HCT116 (cell line): Measurements from ENCODE around the gene CCDC9. TPM values are rescaled to one million over a fixed set of nuclear protein-coding genes. Genes with fewer than 3 reads are reported as not detected.

Experiments
- ATAC-seq: fragments of 200-7000 bp; cut with Tn5 transposase; 2 replicates; pipeline ENCODE4 v1.9.1; 2020; ENCODE audit warnings: mild to moderate bottlenecking, moderate library complexity
- BruUV-seq: library from RNA; stranded (reverse); fragments of 400-500 nt; replicated peaks from 2 replicates; lab custom pipeline; 2021; lab: Mats Ljungman, UMichigan
- CTCF ChIA-PET: fragments of 300-600 bp; sonication (Branson Sonifier 250); formaldehyde crosslinking; loops from one replicate; lab custom pipeline; 2021; ENCODE audit warnings: antibody characterized with exemption; lab: Charles Lee
- POLR2A ChIA-PET: fragments of 300-600, 350-600 bp; sonication (Branson Sonifier 250); formaldehyde crosslinking; loops from one replicate; lab custom pipeline; 2021; ENCODE audit warnings: antibody characterized with exemption; lab: Charles Lee
- RAD21 ChIA-PET, 2 experiments: fragments of 300-600 bp; sonication (Branson Sonifier 250); formaldehyde crosslinking; loops; one replicate each; lab custom pipeline; 2023; ENCODE audit warnings: low total read pairs in 2 of 2; ENCODE audit not compliant: uncharacterized antibody in 2 of 2, unreplicated experiment in 2 of 2, low non-redundant PET in 1 of 2; lab: Charles Lee
- DNase-seq: peaks from one replicate; pipeline ENCODE4 v3.0.0-alpha.2; 2010; ENCODE audit warnings: low read depth, low spot score
- H2AFZ ChIP-seq: fragments of 200-600 bp; shearing (Covaris generic), sonication (generic); 2 replicates; pipeline ENCODE4 v1.6.1; 2017; ENCODE audit warnings: low read depth, mixed run types, mixed read lengths, antibody characterized with exemption, low read length; ENCODE audit not compliant: poor library complexity, severe bottlenecking
- H3K27ac ChIP-seq: 2 replicates; pipeline ENCODE4 v1.5.1; 2012; ENCODE audit warnings: low read depth, low read length
- H3K27me3 ChIP-seq: fragments of 200-600 bp; sonication (generic); 2 replicates; pipeline ENCODE4 v1.6.1; 2016; ENCODE audit warnings: mixed run types, low read length, mixed read lengths; ENCODE audit not compliant: insufficient read depth
- H3K36me3 ChIP-seq, 2 experiments: fragments of 200-500 bp in 1 of 2; fragments of 200-600 bp in 1 of 2; sonication (Bioruptor generic) in 1 of 2; sonication (generic) in 1 of 2; 2 replicates each; pipeline versions ENCODE4 v1.5.1 to v1.6.1; 2014 to 2016; ENCODE audit warnings: low read length in 2 of 2, inconsistent platforms in 1 of 2, mixed read lengths in 1 of 2, mixed run types in 1 of 2; ENCODE audit not compliant: insufficient read depth in 2 of 2, control insufficient read depth in 1 of 2
- H3K4me1 ChIP-seq, 2 experiments: fragments of 200-600 bp in 1 of 2; sonication (generic) in 1 of 2; 2 replicates each; pipeline versions ENCODE4 v1.5.1 to v1.6.1; 2012 to 2017; ENCODE audit warnings: low read length in 2 of 2, inconsistent platforms in 1 of 2, mild to moderate bottlenecking in 1 of 2, mixed read lengths in 1 of 2, mixed run types in 1 of 2, moderate library complexity in 1 of 2; ENCODE audit not compliant: insufficient read depth in 2 of 2, control insufficient read depth in 1 of 2
- H3K4me2 ChIP-seq: fragments of 200-600 bp; sonication (generic); 2 replicates; pipeline ENCODE4 v1.6.1; 2017; ENCODE audit warnings: mixed run types, low read length, mixed read lengths
- H3K4me3 ChIP-seq, 2 experiments: fragments of 200-600 bp in 1 of 2; sonication (generic) in 1 of 2; replicated peaks in 1 of 2; 2 replicates each; pipeline ENCODE4 v1.5.1; 2011 to 2016; ENCODE audit warnings: low read length in 2 of 2, control low read depth in 1 of 2, low read depth in 1 of 2, mild to moderate bottlenecking in 1 of 2, mixed read lengths in 1 of 2, mixed run types in 1 of 2
- H3K79me2 ChIP-seq: fragments of 200-600 bp; sonication (generic); 2 replicates; pipeline ENCODE4 v1.6.1; 2017; ENCODE audit warnings: mild to moderate bottlenecking, mixed run types, low read length, moderate library complexity, mixed read lengths; ENCODE audit not compliant: insufficient read depth
- H3K9ac ChIP-seq: fragments of 200-600 bp; sonication (generic); 2 replicates; pipeline ENCODE4 v1.6.1; 2016; ENCODE audit warnings: low read length, mixed read lengths
- H3K9me2 ChIP-seq: fragments of 200-600 bp; sonication (generic), shearing (Covaris generic); 2 replicates; pipeline ENCODE4 v1.6.1; 2017; ENCODE audit warnings: mixed run types, mild to moderate bottlenecking, moderate library complexity; ENCODE audit not compliant: insufficient read depth
- H3K9me3 ChIP-seq, 2 experiments: fragments of 200-500 bp in 1 of 2; fragments of 200-600 bp in 1 of 2; sonication (Bioruptor generic) in 1 of 2; sonication (generic) in 1 of 2; 2 replicates each; pipeline ENCODE4 v1.6.1; 2014 to 2017; ENCODE audit warnings: low read length in 2 of 2, mixed read lengths in 2 of 2, inconsistent platforms in 1 of 2, low read depth in 1 of 2, mild to moderate bottlenecking in 1 of 2, mixed run types in 1 of 2, moderate library complexity in 1 of 2; ENCODE audit not compliant: control insufficient read depth in 1 of 2, insufficient read depth in 1 of 2
- H4K20me1 ChIP-seq: fragments of 200-600 bp; sonication (generic), shearing (Covaris generic); 2 replicates; pipeline ENCODE4 v1.6.1; 2017; ENCODE audit warnings: mixed run types, mild to moderate bottlenecking, moderate library complexity; ENCODE audit not compliant: insufficient read depth
- CBX3 ChIP-seq: IDR thresholded peaks from 2 replicates; pipeline ENCODE4 v1.6.1; 2012; ENCODE audit warnings: low read depth
- CEBPB ChIP-seq: IDR thresholded peaks from 2 replicates; pipeline ENCODE4 v1.6.1; 2012; ENCODE audit warnings: low read depth
- EZH2phosphoT487 ChIP-seq: fragments of 200-600 bp; IDR thresholded peaks from 2 replicates; pipeline ENCODE4 v1.6.1; 2018; ENCODE audit warnings: antibody characterized with exemption, borderline replicate concordance
- FOSL1 ChIP-seq: IDR thresholded peaks from 2 replicates; pipeline ENCODE4 v1.6.1; 2012; ENCODE audit warnings: low read depth
- POLR2A ChIP-seq: IDR thresholded peaks from 2 replicates; pipeline ENCODE4 v1.7.0; 2011; ENCODE audit warnings: borderline replicate concordance; ENCODE audit not compliant: insufficient read depth, insufficient read length; ENCODE audit errors: extremely low read depth
- POLR2AphosphoS5 ChIP-seq: IDR thresholded peaks from 2 replicates; pipeline ENCODE4 v1.6.1; 2011; ENCODE audit warnings: mild to moderate bottlenecking, low read depth, low read length, moderate library complexity
- SIN3A ChIP-seq: IDR thresholded peaks from 2 replicates; pipeline ENCODE4 v1.6.1; 2012; ENCODE audit warnings: low read depth
- SP1 ChIP-seq: IDR thresholded peaks from 2 replicates; pipeline ENCODE4 v1.6.1; 2012; ENCODE audit warnings: low read depth
- ZFX ChIP-seq: fragments of 450-650 bp; IDR thresholded peaks from 2 replicates; pipeline ENCODE4 v1.6.1; 2017
- ZNF274 ChIP-seq: fragments of 200-500 bp; sonication (Bioruptor generic); IDR thresholded peaks from 2 replicates; pipeline ENCODE4 v1.6.1; 2014; ENCODE audit warnings: mild to moderate bottlenecking, low read depth, low read length, inconsistent platforms
- intact Hi-C: fragments of 100-400 bp; cut with micrococcal nuclease; formaldehyde crosslinking; loops from 2 replicates; pipeline ENCODE4 v1.10.0; 2022
- total RNA-seq: library from RNA; stranded (reverse); gene quantifications from one replicate; pipeline ENCODE4 v1.2.1, GENCODE V29; 2021; ENCODE audit not compliant: unreplicated experiment
- TF ChIP-seq, protein P1 (sequence below), 3 experiments: fragments of 200-600 bp in 1 of 3; sonication (generic) in 1 of 3; IDR thresholded peaks in 2 of 3; conservative IDR thresholded peaks in 1 of 3; 2 replicates each; pipeline ENCODE4 v1.5.1; 2012 to 2017; ENCODE audit warnings: low read depth in 2 of 3, low read length in 2 of 3, antibody characterized with exemption in 1 of 3, borderline replicate concordance in 1 of 3, control low read depth in 1 of 3, mild to moderate bottlenecking in 1 of 3, mixed read lengths in 1 of 3, mixed run types in 1 of 3, moderate library complexity in 1 of 3; ENCODE audit not compliant: insufficient read depth in 1 of 3
- TF ChIP-seq, protein P2 (sequence below): IDR thresholded peaks from 2 replicates; pipeline ENCODE4 v1.6.1; 2012

The CCDC9 gene
- total RNA-seq, 1 experiment from 2014 or later: 40.6 TPM

GRCh38 chr19:47240996-47241918, 15.1 kb upstream of the CCDC9 start (continued):
- TF ChIP-seq, protein P1, sequence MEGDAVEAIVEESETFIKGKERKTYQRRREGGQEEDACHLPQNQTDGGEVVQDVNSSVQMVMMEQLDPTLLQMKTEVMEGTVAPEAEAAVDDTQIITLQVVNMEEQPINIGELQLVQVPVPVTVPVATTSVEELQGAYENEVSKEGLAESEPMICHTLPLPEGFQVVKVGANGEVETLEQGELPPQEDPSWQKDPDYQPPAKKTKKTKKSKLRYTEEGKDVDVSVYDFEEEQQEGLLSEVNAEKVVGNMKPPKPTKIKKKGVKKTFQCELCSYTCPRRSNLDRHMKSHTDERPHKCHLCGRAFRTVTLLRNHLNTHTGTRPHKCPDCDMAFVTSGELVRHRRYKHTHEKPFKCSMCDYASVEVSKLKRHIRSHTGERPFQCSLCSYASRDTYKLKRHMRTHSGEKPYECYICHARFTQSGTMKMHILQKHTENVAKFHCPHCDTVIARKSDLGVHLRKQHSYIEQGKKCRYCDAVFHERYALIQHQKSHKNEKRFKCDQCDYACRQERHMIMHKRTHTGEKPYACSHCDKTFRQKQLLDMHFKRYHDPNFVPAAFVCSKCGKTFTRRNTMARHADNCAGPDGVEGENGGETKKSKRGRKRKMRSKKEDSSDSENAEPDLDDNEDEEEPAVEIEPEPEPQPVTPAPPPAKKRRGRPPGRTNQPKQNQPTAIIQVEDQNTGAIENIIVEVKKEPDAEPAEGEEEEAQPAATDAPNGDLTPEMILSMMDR (IDR thresholded peaks at IDR 0.05 in 2 of 3, conservative IDR thresholded peaks at IDR 0.05 in 1 of 3; ENCODE audit: borderline replicate concordance in 1 of 3, insufficient read depth in 1 of 3, low read depth in 2 of 3, low read length in 2 of 3): no peak
- TF ChIP-seq, all 23 proteins: peak for 7

DNA sequence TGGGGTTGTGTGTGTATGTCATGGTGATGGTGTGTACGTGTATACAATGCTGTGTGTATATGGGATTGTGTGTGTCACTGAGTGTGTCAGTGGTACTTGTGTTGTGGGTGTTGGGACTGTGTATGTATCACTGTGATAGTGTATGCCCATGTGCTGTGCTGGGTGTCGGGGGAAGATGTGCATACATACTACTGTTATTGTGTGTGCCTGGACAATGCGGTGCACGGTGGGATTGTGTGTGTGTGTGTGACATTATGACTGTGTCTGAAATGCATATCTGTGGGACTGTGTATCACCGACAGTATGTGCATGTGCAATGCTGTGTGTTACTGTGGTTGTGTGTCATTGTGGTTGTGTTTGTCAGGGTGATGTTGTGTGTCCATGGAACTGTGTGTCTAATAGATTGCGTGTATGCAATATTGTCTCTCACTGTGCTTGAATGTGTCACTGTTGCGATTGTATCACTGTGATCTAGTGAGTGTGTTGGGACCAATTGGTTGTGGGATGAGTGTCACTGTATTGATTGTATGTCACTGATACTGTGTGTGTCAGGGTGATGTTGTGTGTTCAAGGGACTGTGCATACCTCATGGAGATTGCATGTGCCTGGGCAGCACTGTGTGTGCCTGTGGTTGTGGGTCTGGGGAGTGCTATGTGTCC, 14.3 kb upstream of the CCDC9 start:
- BruUV-seq: no TSS peak
- H3K27ac ChIP-seq: peak overlapping the region; percentile 42; the same call in 1 of the 2 replicates
- no peaks in the 10 kb centered on the region for H3K9me2 ChIP-seq
- peaks cover 28 to 44% of the 10 kb centered on the region in 2 experiments for H3K4me1 ChIP-seq
- CTCF ChIA-PET: no interaction called here
- H3K9me3 ChIP-seq: no peaks in the 10 kb centered on the region
- peak overlapping the region; percentile 43; the same call in 1 of the 2 replicates for H3K9ac ChIP-seq
- H3K79me2 ChIP-seq: no peaks in the 10 kb centered on the region
- TF ChIP-seq CEBPB (no peak), FOSL1 (no peak), POLR2AphosphoS5 (peak; percentile 56; the same call in 1 of the 2 replicates), ZNF274 (no peak), CBX3 (0 out of 2 replicates have a peak, but pooled peaks have one; percentile 4), POLR2A (no peak), ZFX (no peak), EZH2phosphoT487 (no peak), SIN3A (no peak), SP1 (no peak)
- TF ChIP-seq, protein P1 (IDR thresholded peaks at IDR 0.05 in 2 of 3, conservative IDR thresholded peaks at IDR 0.05 in 1 of 3; ENCODE audit: borderline replicate concordance in 1 of 3, insufficient read depth in 1 of 3, low read depth in 2 of 3, low read length in 2 of 3): no peak
- TF ChIP-seq, protein P2, sequence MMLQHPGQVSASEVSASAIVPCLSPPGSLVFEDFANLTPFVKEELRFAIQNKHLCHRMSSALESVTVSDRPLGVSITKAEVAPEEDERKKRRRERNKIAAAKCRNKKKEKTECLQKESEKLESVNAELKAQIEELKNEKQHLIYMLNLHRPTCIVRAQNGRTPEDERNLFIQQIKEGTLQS: no peak
- TF ChIP-seq, all 23 proteins: peak for 2
- H3K4me3 ChIP-seq: no peak overlapping the region; a peak in 1 of 4 replicates
- peak overlapping the region; percentile 73 for H3K4me2 ChIP-seq
- H2AFZ ChIP-seq: no peak overlapping the region
- RAD21 ChIA-PET: no interaction called here
- no peaks in the 10 kb centered on the region for H3K27me3 ChIP-seq
- no peaks in the 10 kb centered on the region for H3K36me3 ChIP-seq
- ATAC-seq (no peak), DNase-seq (no peak)
- POLR2A ChIA-PET: interaction anchor here (1.3 kb wide), 1 partner anchor 15 kb away, joined by 3 read pairs; the partner anchor contains the start of gene CCDC9
- no peaks in the 10 kb centered on the region for H4K20me1 ChIP-seq
- intact Hi-C loops: no loop called here
